ENCODE results near the gene RARRES2.

RARRES2 gene

GRCh38 chr7:150363370-150363769, 21.9 kb upstream of the RARRES2 start:
- in situ Hi-C loops (cut with MboI; ENCODE audit: low sequenced_read_pairs): no loop called here

- in situ Hi-C loops (cut with MboI; ENCODE audit: low sequenced_read_pairs): no loop called here
These were observed 20.6 kb upstream of the RARRES2 start for GRCh38 chr7:150361807-150362621.

GRCh38 chr7:150361402-150361801, 20.0 kb upstream of the RARRES2 start:
- in situ Hi-C loops (cut with MboI; ENCODE audit: low sequenced_read_pairs): no loop called here

- in situ Hi-C loops (cut with MboI; ENCODE audit: low sequenced_read_pairs): no loop called here
These were observed 19.1 kb upstream of the RARRES2 start for GRCh38 chr7:150360363-150361058.

GRCh38 chr7:150359622-150360362, 18.4 kb upstream of the RARRES2 start:
- in situ Hi-C loops (cut with MboI; ENCODE audit: low sequenced_read_pairs): no loop called here

- in situ Hi-C loops (cut with MboI; ENCODE audit: low sequenced_read_pairs): no loop called here
These were observed 17.7 kb upstream of the RARRES2 start for GRCh38 chr7:150358988-150359621.

GRCh38 chr7:150358433-150358832, 17.0 kb upstream of the RARRES2 start:
- in situ Hi-C loops (cut with MboI; ENCODE audit: low sequenced_read_pairs): no loop called here

GRCh38 chr7:150357771-150358427, 16.5 kb upstream of the RARRES2 start:
- in situ Hi-C loops (cut with MboI; ENCODE audit: low sequenced_read_pairs): no loop called here

- in situ Hi-C loops (cut with MboI; ENCODE audit: low sequenced_read_pairs): no loop called here
These were observed 15.8 kb upstream of the RARRES2 start for GRCh38 chr7:150357270-150357669.

- in situ Hi-C loops (cut with MboI; ENCODE audit: low sequenced_read_pairs): no loop called here
These were observed 15.0 kb upstream of the RARRES2 start for GRCh38 chr7:150356265-150356897.

GRCh38 chr7:150355666-150356059, 14.2 kb upstream of the RARRES2 start:
- in situ Hi-C loops (cut with MboI; ENCODE audit: low sequenced_read_pairs): no loop called here

- in situ Hi-C loops (cut with MboI; ENCODE audit: low sequenced_read_pairs): no loop called here
These were observed 10.3 kb upstream of the RARRES2 start for GRCh38 chr7:150351587-150352194.

- in situ Hi-C loops (cut with MboI; ENCODE audit: low sequenced_read_pairs): no loop called here
These were observed 5.5 kb upstream of the RARRES2 start for GRCh38 chr7:150346922-150347321.

GRCh38 chr7:150345012-150345411, 3.6 kb upstream of the RARRES2 start:
- in situ Hi-C loops (cut with MboI; ENCODE audit: low sequenced_read_pairs): no loop called here

- in situ Hi-C loops (cut with MboI; ENCODE audit: low sequenced_read_pairs): no loop called here
These were observed 2.9 kb upstream of the RARRES2 start for GRCh38 chr7:150344299-150344698.

GRCh38 chr7:150343225-150343624, 1.8 kb upstream of the RARRES2 start:
- in situ Hi-C loops (cut with MboI; ENCODE audit: low sequenced_read_pairs): no loop called here

- in situ Hi-C loops (cut with MboI; ENCODE audit: low sequenced_read_pairs): no loop called here
These were observed 636 bp upstream of the RARRES2 start for GRCh38 chr7:150342121-150342408.

GRCh38 chr7:150340875-150341262, 560 bp downstream of the RARRES2 start:
- in situ Hi-C loops (cut with MboI; ENCODE audit: low sequenced_read_pairs): no loop called here

GRCh38 chr7:150340024-150340749, 1.2 kb downstream of the RARRES2 start:
- in situ Hi-C loops (cut with MboI; ENCODE audit: low sequenced_read_pairs): no loop called here

All from HL-60/S4 (cell line).